Umbilical cord (tissue), 2 donors: ENCODE measurements around the gene ZNF428. TPM values are rescaled to one million over a fixed set of nuclear protein-coding genes. Genes with fewer than 3 reads are reported as not detected.
A peak's percentile ranks its signal among the peaks of the same experiment; 100 is the strongest.
"Not testable (repeated sequence)": the region's sequence is repeated elsewhere in the genome, so short reads cannot be mapped to it uniquely, and the experiment has no call there.

Experiments
- DNase-seq: peaks from one replicate; pipeline ENCODE4 v3.0.0-alpha.2; 2015; ENCODE audit warnings: low spot score
- total RNA-seq: library from RNA; depleted of rRNA; stranded (reverse); fragments of >200 nt; gene quantifications from one replicate; pipeline ENCODE4 v1.2.3, GENCODE V29; 2014; ENCODE audit warnings: low replicate concordance; ENCODE audit not compliant: insufficient read depth

Gene ZNF428
- total RNA-seq, 1 donor from 2014 or later: 18.8 TPM

- no peak for DNase-seq
Observed at GRCh38 chr19:43592800-43593350, 26.6 kb downstream of the ZNF428 start.

GRCh38 chr19:43591904-43592772 is 27.3 kb downstream of the ZNF428 start:
- no peak for DNase-seq

- no peak for DNase-seq
Observed at GRCh38 chr19:43589678-43590077, 29.8 kb downstream of the ZNF428 start.

GRCh38 chr19:43589277-43589676 is 30.2 kb downstream of the ZNF428 start:
- DNase-seq: no peak

GRCh38 chr19:43587029-43587428 is 32.4 kb downstream of the ZNF428 start:
- not testable (repeated sequence) for DNase-seq

- no peak for DNase-seq
Observed at GRCh38 chr19:43586346-43586745, 33.1 kb downstream of the ZNF428 start.

GRCh38 chr19:43584484-43584883 is 34.9 kb downstream of the ZNF428 start:
- DNase-seq: no peak

GRCh38 chr19:43582495-43582894 is 36.9 kb downstream of the ZNF428 start:
- DNase-seq: no peak

GRCh38 chr19:43581467-43581866 is 38.0 kb downstream of the ZNF428 start:
- no peak for DNase-seq

GRCh38 chr19:43578787-43579186 is 40.6 kb downstream of the ZNF428 start:
- DNase-seq: no peak

- peak; percentile 32 for DNase-seq
Observed at GRCh38 chr19:43575955-43576878, 43.2 kb downstream of the ZNF428 start.

GRCh38 chr19:43575156-43575950 is 44.1 kb downstream of the ZNF428 start, which contains the start of the genes PINLYP and XRCC1:
TSS of gene PINLYP (plus strand) at chr19:43575801. CDS start at chr19:43577192, 1,391 bp downstream.
TSS of gene XRCC1 (minus strand) at chr19:43575527. CDS start at chr19:43575458, 69 bp downstream.
- DNase-seq: peak; percentile 100

- DNase-seq: peak; percentile 13
Observed at GRCh38 chr19:43574424-43575155, 44.8 kb downstream of the ZNF428 start.

GRCh38 chr19:43572171-43572588 is 47.2 kb downstream of the ZNF428 start:
- no peak for DNase-seq

- no peak for DNase-seq
Observed at GRCh38 chr19:43570174-43570791, 49.1 kb downstream of the ZNF428 start.

- DNase-seq: no peak
Observed at GRCh38 chr19:43569657-43570056, 49.8 kb downstream of the ZNF428 start.

GRCh38 chr19:43564800-43565199 is 54.6 kb downstream of the ZNF428 start:
- DNase-seq: no peak

- DNase-seq: no peak
Observed at GRCh38 chr19:43563816-43564457, 55.5 kb downstream of the ZNF428 start.

GRCh38 chr19:43562698-43563241 is 56.7 kb downstream of the ZNF428 start:
- peak; percentile 42 for DNase-seq
